Measurements from ENCODE around the gene PPM1D. TPM values are rescaled to one million over a fixed set of nuclear protein-coding genes. Genes with fewer than 3 reads are reported as not detected.

The PPM1D gene
- total RNA-seq, 1 donor from 2014 or later: 22.3 TPM

- TF ChIP-seq CTCF (IDR thresholded peaks at IDR 0.05): no peak
- intact Hi-C loops (cut with DNase I): no loop called here
- no peaks in the 10 kb centered on the region for H3K36me3 ChIP-seq
- peaks cover 7% of the 10 kb centered on the region for H3K4me1 ChIP-seq
- ATAC-seq (no peak), DNase-seq (no peak)
- H3K27me3 ChIP-seq: no peaks in the 10 kb centered on the region
- H3K4me3 ChIP-seq: no peak overlapping the region
- no peaks in the 10 kb centered on the region for H3K9me3 ChIP-seq
- H3K27ac ChIP-seq: no peak overlapping the region
These were observed 5.3 kb upstream of the PPM1D start for GRCh38 chr17:60594734-60595133.

GRCh38 chr17:60597297-60597696, 2.7 kb upstream of the PPM1D start:
- ATAC-seq (no peak), DNase-seq (no peak)
- TF ChIP-seq CTCF (IDR thresholded peaks at IDR 0.05): no peak
- H3K27me3 ChIP-seq: no peaks in the 10 kb centered on the region
- no peaks in the 10 kb centered on the region for H3K9me3 ChIP-seq
- H3K27ac ChIP-seq: no peak overlapping the region
- no peaks in the 10 kb centered on the region for H3K36me3 ChIP-seq
- peaks cover 7% of the 10 kb centered on the region for H3K4me1 ChIP-seq
- H3K4me3 ChIP-seq: no peak overlapping the region
- intact Hi-C loops (cut with DNase I): no loop called here

DNA sequence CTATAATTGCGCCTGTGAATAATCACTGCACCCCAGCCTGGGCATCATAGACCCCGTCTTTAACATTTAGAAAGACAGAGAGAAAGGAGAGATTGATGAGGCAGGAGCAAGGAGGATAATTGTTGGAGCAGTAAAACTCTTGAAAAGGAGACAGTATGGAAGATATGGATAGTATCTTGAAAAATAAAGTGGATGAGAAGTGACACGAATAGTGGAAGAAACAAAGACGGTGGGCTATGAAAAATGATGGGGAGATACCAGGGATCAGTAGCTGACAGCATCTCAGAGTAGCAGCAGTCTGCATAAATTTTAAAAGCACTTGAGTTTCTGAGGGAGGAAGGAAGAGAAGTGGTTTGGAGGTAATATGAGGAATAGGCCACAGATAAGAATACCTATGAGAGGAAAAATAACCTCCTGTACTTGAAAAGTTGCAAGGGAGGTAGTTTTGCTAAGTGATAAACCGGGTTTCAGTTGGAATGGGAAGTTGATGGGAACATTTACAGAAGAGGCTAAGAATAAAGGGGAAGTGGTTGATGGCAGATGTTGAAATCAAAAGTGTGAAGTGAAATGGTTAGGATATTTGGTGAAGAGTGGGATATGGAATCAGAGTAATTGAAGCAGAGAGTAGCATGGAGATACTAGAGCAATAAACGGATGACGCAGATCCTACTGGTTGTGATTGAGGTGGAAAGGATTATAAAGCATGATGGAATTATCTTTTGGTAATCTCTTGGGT, 1.8 kb upstream of the PPM1D start:
- H3K4me1 ChIP-seq: peaks cover 16% of the 10 kb centered on the region
- no peaks in the 10 kb centered on the region for H3K36me3 ChIP-seq
- DNase-seq (no peak), ATAC-seq (no peak)
- intact Hi-C loops (cut with DNase I): no loop called here
- no peak for TF ChIP-seq CTCF (IDR thresholded peaks at IDR 0.05)
- H3K9me3 ChIP-seq: no peaks in the 10 kb centered on the region
- no peak overlapping the region for H3K4me3 ChIP-seq
- H3K27me3 ChIP-seq: no peaks in the 10 kb centered on the region
- peak overlapping the region; percentile 98 for H3K27ac ChIP-seq

- Histone ChIP-seq H3K4me3 (peak overlapping the region; percentile 97), H3K27ac (peak overlapping the region; percentile 98), H3K27me3 (no peaks in the 10 kb centered on the region), H3K4me1 (peaks cover 22% of the 10 kb centered on the region), H3K36me3 (no peaks in the 10 kb centered on the region), H3K9me3 (no peaks in the 10 kb centered on the region)
- no peak for TF ChIP-seq CTCF (IDR thresholded peaks at IDR 0.05)
- DNase-seq (no peak), ATAC-seq (no peak)
- intact Hi-C loops (cut with DNase I): no loop called here
These were observed 773 bp upstream of the PPM1D start for GRCh38 chr17:60599220-60599619.

GRCh38 chr17:60600490-60601446, 775 bp downstream of the PPM1D start:
- Histone ChIP-seq H3K4me3 (peak overlapping the region; percentile 97), H3K36me3 (no peaks in the 10 kb centered on the region), H3K27me3 (no peaks in the 10 kb centered on the region), H3K27ac (peak overlapping the region; percentile 98), H3K4me1 (peaks cover 29% of the 10 kb centered on the region), H3K9me3 (no peaks in the 10 kb centered on the region)
- DNase-seq (peak; percentile 71), ATAC-seq (peak; percentile 57)
- peak; percentile 79 for TF ChIP-seq CTCF (IDR thresholded peaks at IDR 0.05)
- intact Hi-C loops (cut with DNase I): no loop called here

All from upper lobe of right lung (tissue), 1 donor.